GM18870 (cell line): Measurements from ENCODE around the gene CPVL.

Source experiments
- ATAC-seq: cut with Tn5 transposase; IDR thresholded peaks from one replicate; pipeline ENCODE4 v1.9.1; 2021; ENCODE audit warnings: moderate library complexity; ENCODE audit not compliant: unreplicated experiment

The CPVL gene

GRCh38 chr7:28954471-28954870 is 191.9 kb downstream of the CPVL start:
- no peak for ATAC-seq

- no peak for ATAC-seq
Observed at GRCh38 chr7:28953633-28954032, 192.7 kb downstream of the CPVL start.
